ENCODE results near the gene OARD1.

Gene OARD1

GRCh38 chr6:41047745-41048732 lies 24.1 kb downstream of the OARD1 start:
- FAIRE-seq: no peak

GRCh38 chr6:41047306-41047705 lies 24.9 kb downstream of the OARD1 start:
- no peak for FAIRE-seq

GRCh38 chr6:41046084-41046483 lies 26.1 kb downstream of the OARD1 start:
- no peak for FAIRE-seq

- no peak for FAIRE-seq
Observed at GRCh38 chr6:41045664-41046063, 26.5 kb downstream of the OARD1 start.

- no peak for FAIRE-seq
Observed at GRCh38 chr6:41043151-41043550, 29.0 kb downstream of the OARD1 start.

GRCh38 chr6:41042226-41043055 lies 29.7 kb downstream of the OARD1 start, which contains the start of gene TSPO2:
Gene TSPO2, plus strand, starts transcription at chr6:41042467. Its CDS starts 519 bp downstream, at chr6:41042986.
- FAIRE-seq: no peak

- no peak for FAIRE-seq
Observed at GRCh38 chr6:41040940-41041536, 31.1 kb downstream of the OARD1 start.

GRCh38 chr6:41040101-41040939 lies 31.8 kb downstream of the OARD1 start:
- no peak for FAIRE-seq

- no peak for FAIRE-seq
Observed at GRCh38 chr6:41039060-41039998, 32.8 kb downstream of the OARD1 start, which contains the start of gene UNC5CL. Gene UNC5CL, minus strand, starts transcription at chr6:41039221. Its CDS starts 4,147 bp downstream, at chr6:41035074.

GRCh38 chr6:41038205-41038604 lies 34.0 kb downstream of the OARD1 start:
- FAIRE-seq: no peak

- no peak for FAIRE-seq
Observed at GRCh38 chr6:41037107-41037900, 34.9 kb downstream of the OARD1 start.

GRCh38 chr6:41036601-41037000 lies 35.6 kb downstream of the OARD1 start:
- FAIRE-seq: no peak

- no peak for FAIRE-seq
Observed at GRCh38 chr6:41036186-41036585, 36.0 kb downstream of the OARD1 start.

- FAIRE-seq: no peak
Observed at GRCh38 chr6:41033776-41034175, 38.4 kb downstream of the OARD1 start.

GRCh38 chr6:41032830-41033229 lies 39.3 kb downstream of the OARD1 start:
- no peak for FAIRE-seq

- FAIRE-seq: no peak
Observed at GRCh38 chr6:41028561-41029412, 43.4 kb downstream of the OARD1 start.

GRCh38 chr6:41027799-41028560 lies 44.2 kb downstream of the OARD1 start:
- no peak for FAIRE-seq

GRCh38 chr6:41027241-41027640 lies 44.9 kb downstream of the OARD1 start:
- FAIRE-seq: no peak
